GM21717 (cell line): ENCODE results near the gene PRDM8.

Experiments used
- ATAC-seq: cut with Tn5 transposase; IDR thresholded peaks from one replicate; pipeline ENCODE4 v1.9.1; 2021; ENCODE audit warnings: mild to moderate bottlenecking, moderate library complexity; ENCODE audit not compliant: unreplicated experiment

Gene PRDM8

GRCh38 chr4:80183250-80184052 is 13.9 kb upstream of the PRDM8 start:
- no peak for ATAC-seq

- peak; percentile 95 for ATAC-seq
Measured at GRCh38 chr4:80184053-80184824, 13.1 kb upstream of the PRDM8 start.

GRCh38 chr4:80184825-80185756 is 12.2 kb upstream of the PRDM8 start:
- ATAC-seq = no peak

- no peak for ATAC-seq
Measured at GRCh38 chr4:80185787-80186548, 11.3 kb upstream of the PRDM8 start.

GRCh38 chr4:80186676-80187075 is 10.6 kb upstream of the PRDM8 start:
- no peak for ATAC-seq

- ATAC-seq = no peak
Measured at GRCh38 chr4:80187677-80188076, 9.6 kb upstream of the PRDM8 start.

GRCh38 chr4:80188457-80188800 is 8.9 kb upstream of the PRDM8 start:
- ATAC-seq = no peak

GRCh38 chr4:80188801-80189458 is 8.4 kb upstream of the PRDM8 start:
- no peak for ATAC-seq

- ATAC-seq = no peak
Measured at GRCh38 chr4:80189581-80189955, 7.7 kb upstream of the PRDM8 start.

GRCh38 chr4:80189956-80190677 is 7.2 kb upstream of the PRDM8 start:
- ATAC-seq = no peak

GRCh38 chr4:80192252-80192866 is 4.9 kb upstream of the PRDM8 start:
- ATAC-seq = no peak

GRCh38 chr4:80192937-80193336 is 4.4 kb upstream of the PRDM8 start:
- no peak for ATAC-seq

GRCh38 chr4:80195441-80196140 is 1.7 kb upstream of the PRDM8 start:
- no peak for ATAC-seq

GRCh38 chr4:80196259-80196921 is 913 bp upstream of the PRDM8 start:
- peak; percentile 57 for ATAC-seq

GRCh38 chr4:80197601-80198440 is 518 bp downstream of the PRDM8 start:
- ATAC-seq = no peak

GRCh38 chr4:80198441-80198837 is 1.1 kb downstream of the PRDM8 start:
- ATAC-seq = no peak

- ATAC-seq = no peak
Measured at GRCh38 chr4:80199004-80199560, 1.8 kb downstream of the PRDM8 start.
